Loucy (cell line): ENCODE measurements around the gene CTXN2.

Source experiments
- H2AFZ ChIP-seq: fragments of 200-600 bp; sonication (generic); 2 replicates; pipeline ENCODE4 v1.6.0; 2016; ENCODE audit warnings: antibody characterized with exemption, mild to moderate bottlenecking, low read length, moderate library complexity
- H3F3A ChIP-seq: fragments of 200-600 bp; 2 replicates; pipeline ENCODE4 v1.6.0; 2016; ENCODE audit warnings: antibody characterized with exemption, low read depth, mild to moderate bottlenecking
- H3K27me3 ChIP-seq: fragments of 200-600 bp; sonication (generic); 2 replicates; pipeline ENCODE4 v1.6.1; 2014; ENCODE audit warnings: low read length, mild to moderate bottlenecking; ENCODE audit not compliant: insufficient read depth, poor library complexity, severe bottlenecking
- H3K36me3 ChIP-seq: fragments of 200-600 bp; sonication (generic); 2 replicates; pipeline ENCODE4 v1.6.1; 2016; ENCODE audit warnings: low read length; ENCODE audit not compliant: insufficient read depth
- H3K4me1 ChIP-seq: fragments of 200-600 bp; sonication (generic); 2 replicates; pipeline ENCODE4 v1.5.1; 2014; ENCODE audit warnings: low read length, mild to moderate bottlenecking; ENCODE audit not compliant: insufficient read depth, poor library complexity, severe bottlenecking
- H3K4me2 ChIP-seq: fragments of 200-600 bp; sonication (generic); 2 replicates; pipeline ENCODE4 v1.6.0; 2014; ENCODE audit warnings: antibody characterized with exemption, low read length, low read depth, mild to moderate bottlenecking; ENCODE audit not compliant: poor library complexity, severe bottlenecking
- H3K4me3 ChIP-seq: fragments of 200-600 bp; sonication (generic); 2 replicates; pipeline ENCODE4 v1.5.1; 2014; ENCODE audit warnings: low read length, mild to moderate bottlenecking, mixed read lengths; ENCODE audit not compliant: poor library complexity, severe bottlenecking
- H3K79me2 ChIP-seq: fragments of 200-600 bp; sonication (generic); 2 replicates; pipeline ENCODE4 v1.6.1; 2014; ENCODE audit warnings: low read length; ENCODE audit not compliant: insufficient read depth
- H3K9ac ChIP-seq: fragments of 200-600 bp; sonication (generic); 2 replicates; pipeline ENCODE4 v1.6.0; 2014; ENCODE audit warnings: mild to moderate bottlenecking, low read depth, low read length, moderate library complexity; ENCODE audit not compliant: poor library complexity, severe bottlenecking
- H3K9me2 ChIP-seq: fragments of 200-600 bp; sonication (generic); replicated peaks from 2 replicates; pipeline ENCODE4 v1.6.1; 2016; ENCODE audit warnings: low read depth, low read length, mixed read lengths
- H3K9me3 ChIP-seq: fragments of 200-600 bp; sonication (generic); 2 replicates; pipeline ENCODE4 v1.6.1; 2014; ENCODE audit warnings: mild to moderate bottlenecking, antibody characterized with exemption, low read length, low read depth; ENCODE audit not compliant: insufficient read depth
- H4K20me1 ChIP-seq: fragments of 200-600 bp; sonication (generic); 2 replicates; pipeline ENCODE4 v1.6.0; 2014; ENCODE audit warnings: antibody characterized with exemption, low read length, mild to moderate bottlenecking; ENCODE audit not compliant: insufficient read depth, poor library complexity, severe bottlenecking
- EZH2phosphoT487 ChIP-seq: fragments of 200-600 bp; IDR thresholded peaks from 2 replicates; pipeline ENCODE4 v1.6.1; 2018; ENCODE audit warnings: antibody characterized with exemption, mild to moderate bottlenecking, moderate library complexity, borderline replicate concordance
- TF ChIP-seq, protein P1 (sequence below): fragments of 200-600 bp; sonication (generic); conservative IDR thresholded peaks from 2 replicates; pipeline ENCODE4 v1.5.1; 2014; ENCODE audit warnings: mild to moderate bottlenecking, antibody characterized with exemption, low read length

The CTXN2 gene

DNA sequence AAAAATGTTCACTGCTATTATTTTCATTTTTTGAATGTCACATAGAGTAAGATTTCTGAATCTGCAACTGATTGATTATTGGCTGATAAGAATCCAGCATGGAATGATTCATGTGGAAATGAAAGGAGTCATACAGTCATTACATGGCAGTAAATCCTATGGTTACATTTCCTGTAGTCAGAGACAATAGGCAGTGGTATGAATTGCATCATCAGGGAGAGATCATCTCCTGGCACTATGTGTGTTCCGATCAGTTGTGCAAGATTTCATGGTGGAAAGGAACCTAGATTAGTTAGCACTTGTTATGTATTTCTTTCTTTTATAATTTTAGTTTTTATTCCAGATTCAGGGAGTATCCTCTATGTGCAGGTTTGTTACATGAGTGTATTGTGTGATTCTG is 53.5 kb downstream of the CTXN2 start:
- H3F3A ChIP-seq = no peaks in the 10 kb centered on the region
- no peaks in the 10 kb centered on the region for H3K36me3 ChIP-seq
- H3K9ac ChIP-seq = no peak overlapping the region
- TF ChIP-seq, protein P1, sequence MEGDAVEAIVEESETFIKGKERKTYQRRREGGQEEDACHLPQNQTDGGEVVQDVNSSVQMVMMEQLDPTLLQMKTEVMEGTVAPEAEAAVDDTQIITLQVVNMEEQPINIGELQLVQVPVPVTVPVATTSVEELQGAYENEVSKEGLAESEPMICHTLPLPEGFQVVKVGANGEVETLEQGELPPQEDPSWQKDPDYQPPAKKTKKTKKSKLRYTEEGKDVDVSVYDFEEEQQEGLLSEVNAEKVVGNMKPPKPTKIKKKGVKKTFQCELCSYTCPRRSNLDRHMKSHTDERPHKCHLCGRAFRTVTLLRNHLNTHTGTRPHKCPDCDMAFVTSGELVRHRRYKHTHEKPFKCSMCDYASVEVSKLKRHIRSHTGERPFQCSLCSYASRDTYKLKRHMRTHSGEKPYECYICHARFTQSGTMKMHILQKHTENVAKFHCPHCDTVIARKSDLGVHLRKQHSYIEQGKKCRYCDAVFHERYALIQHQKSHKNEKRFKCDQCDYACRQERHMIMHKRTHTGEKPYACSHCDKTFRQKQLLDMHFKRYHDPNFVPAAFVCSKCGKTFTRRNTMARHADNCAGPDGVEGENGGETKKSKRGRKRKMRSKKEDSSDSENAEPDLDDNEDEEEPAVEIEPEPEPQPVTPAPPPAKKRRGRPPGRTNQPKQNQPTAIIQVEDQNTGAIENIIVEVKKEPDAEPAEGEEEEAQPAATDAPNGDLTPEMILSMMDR = no peak
- TF ChIP-seq EZH2phosphoT487 = no peak
- no peak overlapping the region for H2AFZ ChIP-seq
- H3K9me2 ChIP-seq = no peaks in the 10 kb centered on the region
- H4K20me1 ChIP-seq = no peaks in the 10 kb centered on the region
- H3K4me2 ChIP-seq = no peak overlapping the region
- no peaks in the 10 kb centered on the region for H3K4me1 ChIP-seq
- no peak overlapping the region for H3K4me3 ChIP-seq
- no peaks in the 10 kb centered on the region for H3K9me3 ChIP-seq
- no peaks in the 10 kb centered on the region for H3K27me3 ChIP-seq
- no peaks in the 10 kb centered on the region for H3K79me2 ChIP-seq

DNA sequence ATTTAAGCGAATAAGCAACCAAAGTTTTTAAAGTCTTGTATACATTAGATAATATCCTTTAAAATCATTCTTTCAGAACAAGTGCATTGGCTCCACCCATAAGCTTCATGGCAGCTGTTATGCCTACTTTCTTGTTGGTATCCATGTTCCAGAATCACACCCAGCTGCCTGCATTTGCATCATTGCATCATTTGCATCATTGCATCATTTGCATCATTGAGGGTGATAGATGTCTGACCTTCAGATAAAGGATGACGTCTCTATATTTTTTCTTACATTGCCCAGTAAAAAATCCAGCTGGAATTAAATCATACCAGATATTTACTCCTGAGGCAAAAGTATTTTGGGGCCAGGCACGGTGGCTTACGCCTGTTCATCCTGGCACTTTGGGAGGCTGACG is 56.9 kb downstream of the CTXN2 start:
- Histone ChIP-seq H3K79me2 (no peaks in the 10 kb centered on the region), H3K9ac (no peak overlapping the region), H2AFZ (no peak overlapping the region), H4K20me1 (no peaks in the 10 kb centered on the region), H3K4me1 (no peaks in the 10 kb centered on the region), H3F3A (no peaks in the 10 kb centered on the region), H3K4me2 (no peak overlapping the region), H3K4me3 (no peak overlapping the region), H3K9me3 (no peaks in the 10 kb centered on the region), H3K9me2 (no peaks in the 10 kb centered on the region), H3K27me3 (no peaks in the 10 kb centered on the region), H3K36me3 (no peaks in the 10 kb centered on the region)
- TF ChIP-seq, protein P1 = no peak
- no peak for TF ChIP-seq EZH2phosphoT487

DNA sequence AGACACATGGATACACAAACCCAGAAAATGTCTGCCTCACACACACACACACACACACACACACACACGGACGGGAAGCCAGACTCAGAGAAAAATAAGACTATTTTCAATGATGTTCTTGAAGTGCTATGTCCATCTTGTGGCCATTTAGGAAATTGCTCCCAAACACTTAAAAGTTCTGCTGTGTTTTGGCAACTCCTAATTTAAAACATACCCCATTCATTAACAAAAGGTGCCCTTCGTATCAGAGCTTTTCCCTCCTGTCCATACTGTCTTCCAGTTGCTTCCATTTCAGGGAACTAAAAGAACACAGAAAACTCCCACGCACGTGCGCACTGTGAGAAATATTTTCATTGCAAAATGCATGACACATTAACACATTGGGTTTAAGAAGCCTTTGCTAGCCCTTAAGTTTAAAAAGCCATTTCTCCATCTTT is 59.2 kb downstream of the CTXN2 start:
- H3K4me2 ChIP-seq = no peak overlapping the region
- no peaks in the 10 kb centered on the region for H3K9me3 ChIP-seq
- H2AFZ ChIP-seq = peak overlapping the region; percentile 62
- no peaks in the 10 kb centered on the region for H3K27me3 ChIP-seq
- no peaks in the 10 kb centered on the region for H3K9me2 ChIP-seq
- no peak overlapping the region for H3K4me3 ChIP-seq
- H3F3A ChIP-seq = no peaks in the 10 kb centered on the region
- no peaks in the 10 kb centered on the region for H4K20me1 ChIP-seq
- H3K79me2 ChIP-seq = no peaks in the 10 kb centered on the region
- H3K36me3 ChIP-seq = no peaks in the 10 kb centered on the region
- H3K9ac ChIP-seq = no peak overlapping the region
- TF ChIP-seq, protein P1 = peak; percentile 78
- TF ChIP-seq EZH2phosphoT487 = no peak
- H3K4me1 ChIP-seq = no peaks in the 10 kb centered on the region
